ENCODE measurements around the gene TMEM131.

DNA sequence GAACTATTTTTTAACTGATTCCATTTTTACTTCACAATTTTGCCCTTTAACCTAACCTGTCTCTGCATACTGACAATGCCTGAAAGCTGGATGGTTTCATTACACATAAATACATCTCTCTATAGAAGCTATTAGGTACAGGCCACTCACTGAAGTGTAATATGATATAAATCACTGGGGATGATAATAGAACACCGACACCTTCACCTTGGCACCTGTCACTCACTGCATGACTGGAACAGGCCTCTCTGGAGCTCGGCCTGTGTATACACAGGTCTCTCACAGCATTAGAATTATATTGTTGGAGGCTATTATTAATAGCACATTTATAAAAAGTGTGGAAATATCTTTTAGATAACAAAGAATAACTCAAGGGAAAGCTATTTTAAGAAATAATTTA lies 138.2 kb downstream of the TMEM131 start:
- TF ChIP-seq, protein P1, sequence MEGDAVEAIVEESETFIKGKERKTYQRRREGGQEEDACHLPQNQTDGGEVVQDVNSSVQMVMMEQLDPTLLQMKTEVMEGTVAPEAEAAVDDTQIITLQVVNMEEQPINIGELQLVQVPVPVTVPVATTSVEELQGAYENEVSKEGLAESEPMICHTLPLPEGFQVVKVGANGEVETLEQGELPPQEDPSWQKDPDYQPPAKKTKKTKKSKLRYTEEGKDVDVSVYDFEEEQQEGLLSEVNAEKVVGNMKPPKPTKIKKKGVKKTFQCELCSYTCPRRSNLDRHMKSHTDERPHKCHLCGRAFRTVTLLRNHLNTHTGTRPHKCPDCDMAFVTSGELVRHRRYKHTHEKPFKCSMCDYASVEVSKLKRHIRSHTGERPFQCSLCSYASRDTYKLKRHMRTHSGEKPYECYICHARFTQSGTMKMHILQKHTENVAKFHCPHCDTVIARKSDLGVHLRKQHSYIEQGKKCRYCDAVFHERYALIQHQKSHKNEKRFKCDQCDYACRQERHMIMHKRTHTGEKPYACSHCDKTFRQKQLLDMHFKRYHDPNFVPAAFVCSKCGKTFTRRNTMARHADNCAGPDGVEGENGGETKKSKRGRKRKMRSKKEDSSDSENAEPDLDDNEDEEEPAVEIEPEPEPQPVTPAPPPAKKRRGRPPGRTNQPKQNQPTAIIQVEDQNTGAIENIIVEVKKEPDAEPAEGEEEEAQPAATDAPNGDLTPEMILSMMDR (conservative IDR thresholded peaks at IDR 0.05; ENCODE audit: low read length) = no peak
- no peak for TF ChIP-seq EZH2phosphoT487 (IDR thresholded peaks at IDR 0.05; ENCODE audit: borderline replicate concordance, low read depth, low read length)
